Measurements from ENCODE around the gene TOR3A.
"Not testable (repeated sequence)": the region's sequence is repeated elsewhere in the genome, so short reads cannot be mapped to it uniquely, and the experiment has no call there.

The TOR3A gene, protein sequence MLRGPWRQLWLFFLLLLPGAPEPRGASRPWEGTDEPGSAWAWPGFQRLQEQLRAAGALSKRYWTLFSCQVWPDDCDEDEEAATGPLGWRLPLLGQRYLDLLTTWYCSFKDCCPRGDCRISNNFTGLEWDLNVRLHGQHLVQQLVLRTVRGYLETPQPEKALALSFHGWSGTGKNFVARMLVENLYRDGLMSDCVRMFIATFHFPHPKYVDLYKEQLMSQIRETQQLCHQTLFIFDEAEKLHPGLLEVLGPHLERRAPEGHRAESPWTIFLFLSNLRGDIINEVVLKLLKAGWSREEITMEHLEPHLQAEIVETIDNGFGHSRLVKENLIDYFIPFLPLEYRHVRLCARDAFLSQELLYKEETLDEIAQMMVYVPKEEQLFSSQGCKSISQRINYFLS

DNA sequence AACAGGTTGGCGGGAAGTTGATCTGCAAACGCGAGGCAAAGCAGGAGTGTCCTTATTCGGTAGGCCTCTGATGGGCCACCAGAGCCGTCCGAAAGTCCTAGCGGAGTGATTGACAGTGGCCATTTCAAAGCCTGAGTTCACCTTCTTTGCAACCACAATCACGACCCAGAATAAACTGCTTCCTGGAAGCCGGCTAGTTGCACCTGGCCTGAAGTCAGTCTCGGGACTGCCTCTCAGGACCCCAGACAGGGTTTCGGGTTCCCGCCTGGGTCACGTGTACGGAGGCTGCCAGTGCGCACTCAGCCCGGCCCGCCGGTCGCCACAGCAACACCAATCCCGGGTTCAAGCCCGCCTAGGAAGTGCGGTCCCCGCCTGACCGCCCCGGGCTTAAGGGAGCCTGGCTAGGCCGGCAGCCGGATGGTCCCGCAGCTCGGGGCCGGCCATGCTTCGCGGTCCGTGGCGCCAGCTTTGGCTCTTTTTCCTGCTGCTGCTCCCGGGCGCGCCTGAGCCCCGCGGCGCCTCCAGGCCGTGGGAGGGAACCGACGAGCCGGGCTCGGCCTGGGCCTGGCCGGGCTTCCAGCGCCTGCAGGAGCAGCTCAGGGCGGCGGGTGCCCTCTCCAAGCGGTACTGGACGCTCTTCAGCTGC is at the start of gene TOR3A:
TSS of gene TOR3A (plus strand) at position 384 of the 646 bp plus-strand sequence. CDS start at position 443, 59 bp downstream.
- peak; percentile 58 for DNase-seq (ENCODE audit: low read depth)

DNA sequence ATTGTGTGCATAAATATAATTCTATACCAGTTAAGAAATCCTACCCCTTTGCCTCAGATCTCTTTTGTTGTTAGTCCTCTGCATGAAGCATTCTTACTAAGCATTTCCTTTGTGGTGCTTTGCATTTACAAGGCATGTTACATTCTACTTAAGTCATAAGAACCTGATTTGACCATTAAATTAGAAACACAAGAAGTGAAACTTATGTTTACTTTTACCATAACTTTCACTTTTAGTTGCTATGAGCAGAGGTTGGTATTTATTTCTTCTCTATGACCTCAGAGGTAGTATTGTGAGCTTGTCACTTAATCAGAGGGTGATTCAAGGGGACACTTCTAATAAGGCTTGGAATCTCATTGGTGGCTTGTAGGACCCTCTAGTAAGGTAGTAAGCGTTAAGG is 47.1 kb upstream of the TOR3A start:
- DNase-seq (ENCODE audit: low read depth): no peak

DNA sequence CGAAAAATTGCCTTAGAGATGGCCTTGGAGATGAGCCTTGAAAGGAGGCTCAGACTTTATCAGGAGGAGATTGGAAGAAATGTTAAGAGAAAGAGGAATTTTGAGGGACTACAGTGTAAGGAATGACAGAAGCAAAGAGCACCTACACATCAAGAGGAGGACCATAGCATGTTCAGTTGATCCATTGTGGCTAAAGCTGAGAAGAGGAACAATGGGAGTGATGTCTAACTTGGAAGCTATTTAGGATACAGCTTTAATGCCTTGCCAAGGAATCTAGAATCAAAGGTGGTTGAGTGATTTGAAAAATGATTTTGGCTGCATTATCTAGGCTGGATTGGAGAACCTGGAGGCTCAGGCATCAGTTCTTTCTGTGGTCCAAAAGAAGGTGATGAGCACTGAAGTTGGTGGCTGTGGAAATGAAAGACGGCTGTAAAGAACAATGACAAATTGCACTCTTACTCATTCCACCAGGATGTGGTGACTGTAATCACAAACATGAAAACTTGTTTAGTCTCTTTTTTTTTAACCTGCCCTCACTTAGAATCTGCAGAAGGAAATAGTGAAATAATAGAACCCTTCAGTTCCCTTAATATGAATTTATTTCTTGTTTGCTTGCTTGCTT is 44.9 kb upstream of the TOR3A start:
- no peak for DNase-seq (ENCODE audit: low read depth)

DNA sequence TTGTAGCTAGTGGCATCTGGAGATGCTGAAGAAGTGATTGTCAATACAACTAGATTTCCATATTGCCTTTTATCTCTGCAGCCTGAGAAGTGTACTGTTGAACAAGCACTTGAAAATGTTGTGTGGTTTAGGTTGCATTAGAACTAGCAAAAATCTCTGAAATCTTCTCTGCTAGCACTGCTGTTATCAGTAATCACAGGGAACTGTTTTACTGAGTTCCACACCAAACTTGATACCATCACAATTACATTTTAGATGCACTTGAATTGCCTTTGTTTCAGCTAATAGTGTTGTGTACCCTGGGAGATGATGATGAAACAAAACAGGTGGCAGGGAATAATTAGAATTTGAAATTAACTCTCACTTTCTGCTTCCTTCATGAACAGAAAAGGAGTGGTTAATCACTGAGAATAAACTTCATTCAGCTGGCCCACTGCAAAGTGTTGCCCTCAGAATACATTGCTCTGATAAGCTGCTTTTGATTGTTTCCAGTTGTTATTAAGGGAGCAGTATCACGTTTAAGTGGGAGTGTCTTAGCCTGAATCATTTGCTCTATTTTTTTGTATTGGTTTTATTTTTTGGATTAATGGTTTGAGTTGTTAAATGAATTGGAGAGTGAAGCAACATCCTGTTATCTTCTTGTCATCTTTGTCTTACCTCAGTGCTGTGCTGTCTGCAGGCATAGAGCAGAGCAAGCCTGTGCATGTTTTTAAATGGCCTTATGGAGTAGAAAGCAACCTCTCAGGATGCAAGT is 43.2 kb upstream of the TOR3A start:
- no peak for DNase-seq (ENCODE audit: low read depth)

DNA sequence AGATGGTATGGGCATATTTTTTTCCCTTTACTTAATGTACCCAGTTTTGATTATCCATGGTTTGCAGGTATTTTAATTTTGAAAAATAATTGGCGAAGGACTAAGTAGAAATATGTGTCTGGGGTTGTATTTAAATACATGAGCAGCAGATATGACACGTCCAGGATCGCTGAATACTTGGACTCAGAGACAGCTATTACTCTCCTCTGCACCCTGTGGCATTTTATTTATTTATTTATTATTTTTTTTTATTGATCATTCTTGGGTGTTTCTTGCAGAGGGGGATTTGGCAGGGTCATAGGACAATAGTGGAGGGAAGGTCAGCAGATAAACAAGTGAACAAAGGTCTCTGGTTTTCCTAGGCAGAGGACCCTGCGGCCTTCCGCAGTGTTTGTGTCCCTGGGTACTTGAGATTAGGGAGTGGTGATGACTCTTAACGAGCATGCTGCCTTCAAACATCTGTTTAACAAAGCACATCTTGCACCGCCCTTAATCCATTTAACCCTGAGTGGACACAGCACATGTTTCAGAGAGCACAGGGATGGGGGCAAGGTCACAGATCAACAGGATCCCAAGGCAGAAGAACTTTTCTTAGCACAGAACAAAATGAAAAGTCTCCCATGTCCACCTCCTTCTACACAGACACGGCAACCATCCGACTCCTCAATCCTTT is 42.2 kb upstream of the TOR3A start:
- not testable (repeated sequence) for DNase-seq (ENCODE audit: low read depth)

DNA sequence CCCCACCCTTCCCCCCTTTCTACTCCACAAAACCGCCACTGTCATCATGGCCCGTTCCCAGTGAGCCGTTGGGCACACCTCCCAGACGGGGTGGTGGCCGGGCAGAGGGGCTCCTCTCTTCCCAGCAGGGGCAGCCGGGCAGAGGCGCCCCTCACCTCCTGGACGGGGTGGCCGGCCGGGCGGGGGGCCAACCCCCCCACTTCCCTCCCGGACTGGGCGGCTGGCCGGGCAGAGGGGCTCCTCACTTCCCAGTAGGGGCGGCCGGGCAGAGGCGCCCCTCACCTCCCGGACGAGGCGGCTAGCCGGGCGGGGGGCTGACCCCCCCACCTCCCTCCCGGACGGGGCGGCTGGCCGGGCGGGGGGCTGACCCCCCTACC is 41.7 kb upstream of the TOR3A start:
- DNase-seq (ENCODE audit: low read depth): not testable (repeated sequence)

DNA sequence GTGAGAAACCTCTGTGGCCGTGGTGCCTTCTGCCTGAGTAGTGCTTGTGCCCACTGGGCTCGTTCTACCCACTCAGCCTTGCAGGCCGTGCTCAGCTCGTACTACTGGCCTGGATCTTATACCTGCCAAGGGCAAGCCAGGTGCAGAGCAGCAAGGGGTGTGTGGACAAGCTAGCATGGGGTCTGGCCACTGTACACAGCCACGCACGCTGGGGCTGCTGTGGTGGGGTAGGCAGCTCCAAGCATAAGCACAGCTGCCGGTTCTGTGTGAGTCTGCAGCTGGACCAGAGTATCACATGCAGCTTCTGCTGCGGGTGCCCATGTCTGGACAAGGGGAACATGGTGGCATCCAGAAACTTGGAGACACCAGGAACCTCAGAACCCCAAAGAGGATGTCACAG is 39.8 kb upstream of the TOR3A start:
- no peak for DNase-seq (ENCODE audit: low read depth)

DNA sequence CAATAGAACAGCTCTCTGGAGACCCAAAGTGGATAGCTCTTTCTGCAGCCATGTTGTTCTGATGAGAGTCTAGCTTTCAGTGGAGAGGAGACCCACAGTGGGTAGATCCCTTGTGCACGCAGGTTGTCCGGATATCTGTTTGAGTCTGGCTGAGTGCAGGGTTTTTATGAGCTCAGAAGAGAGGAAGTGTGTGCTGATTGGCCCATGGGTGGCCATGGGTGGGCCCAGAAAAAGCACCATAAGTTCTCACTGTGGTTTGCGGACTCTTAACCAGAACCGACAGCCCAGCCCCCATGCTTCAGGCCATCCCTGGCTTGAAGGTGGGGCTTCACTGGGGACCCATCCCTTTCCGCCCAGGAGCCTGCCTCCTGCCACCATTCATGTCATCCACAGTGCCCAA is 39.2 kb upstream of the TOR3A start:
- DNase-seq (ENCODE audit: low read depth): no peak

DNA sequence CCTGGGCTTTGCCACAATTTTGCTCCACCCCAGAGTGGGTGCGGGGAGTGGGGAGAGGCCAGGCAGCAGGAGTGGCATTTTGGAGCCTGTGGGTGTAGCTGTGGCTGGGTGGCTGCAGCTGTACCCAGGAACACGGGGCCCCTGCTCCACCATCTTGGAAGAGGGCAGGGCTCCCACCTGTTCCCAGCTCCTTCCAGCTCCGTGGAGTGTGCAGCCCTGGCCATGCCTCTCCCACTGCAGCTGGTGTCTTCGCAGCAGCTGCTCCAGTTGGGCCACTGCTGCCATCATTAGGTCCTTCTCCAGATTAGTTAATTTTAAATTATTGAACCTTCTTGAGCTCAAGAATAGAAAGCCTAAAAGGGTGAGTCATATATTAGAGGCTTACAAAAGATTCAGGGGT is 38.6 kb upstream of the TOR3A start:
- DNase-seq (ENCODE audit: low read depth): no peak

DNA sequence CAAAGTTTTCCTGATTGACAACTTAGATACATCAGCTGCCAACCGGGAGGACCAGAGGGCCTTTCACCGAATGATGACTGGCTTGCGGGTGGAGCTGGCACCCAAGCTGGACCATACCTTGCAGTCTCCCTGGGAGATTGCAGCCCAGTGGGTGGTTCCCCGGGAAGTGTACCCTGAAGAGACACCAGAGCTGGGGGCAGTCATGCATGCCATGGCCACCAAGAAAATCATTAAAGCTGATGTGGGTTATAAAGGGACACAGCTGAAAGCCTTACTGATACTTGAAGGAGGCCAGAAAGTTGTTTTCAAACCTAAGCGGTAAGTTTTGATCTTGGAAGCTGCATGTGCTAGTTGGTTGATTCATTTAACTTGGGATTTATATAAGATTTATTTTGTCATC is 38.0 kb upstream of the TOR3A start:
- DNase-seq (ENCODE audit: low read depth): no peak

DNA sequence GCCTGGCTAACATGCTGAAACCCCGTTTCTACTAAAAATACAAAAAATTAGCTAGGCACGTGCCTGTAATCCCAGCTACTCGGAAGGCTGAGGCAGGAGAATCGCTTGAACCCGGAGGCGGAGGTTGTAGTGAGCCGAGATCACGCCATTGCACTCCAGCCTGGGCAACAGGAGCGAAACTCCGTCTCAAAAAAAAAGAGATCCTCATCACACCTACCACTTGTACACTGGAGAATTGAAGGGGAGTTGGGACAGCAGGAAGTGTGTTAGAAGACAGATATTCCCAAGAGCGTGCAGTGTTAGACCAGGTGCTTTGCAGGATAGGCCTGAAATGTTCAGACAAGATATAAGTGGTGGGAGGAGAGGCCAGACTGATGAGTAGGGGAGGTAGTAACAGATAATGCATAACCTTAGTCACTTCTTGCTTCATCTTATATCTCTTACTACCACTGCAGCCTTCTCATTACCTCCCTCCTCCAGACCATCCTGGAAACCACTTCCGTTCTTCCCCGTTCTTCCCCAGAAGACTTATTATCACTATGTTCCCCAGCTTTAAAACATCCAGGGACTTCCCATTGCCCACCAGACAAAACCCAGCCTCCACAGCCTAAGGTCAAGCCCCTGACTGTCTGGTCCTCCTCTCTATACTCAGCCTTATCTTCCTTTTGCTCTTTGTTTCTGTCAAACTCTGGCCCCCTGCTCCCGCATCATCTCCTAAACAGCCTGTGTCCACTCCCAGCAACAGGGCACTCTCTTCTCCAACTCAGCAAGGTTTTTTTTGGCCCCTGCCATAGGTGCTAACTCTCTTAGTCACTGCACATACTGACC is 34.8 kb upstream of the TOR3A start:
- DNase-seq (ENCODE audit: low read depth): no peak

DNA sequence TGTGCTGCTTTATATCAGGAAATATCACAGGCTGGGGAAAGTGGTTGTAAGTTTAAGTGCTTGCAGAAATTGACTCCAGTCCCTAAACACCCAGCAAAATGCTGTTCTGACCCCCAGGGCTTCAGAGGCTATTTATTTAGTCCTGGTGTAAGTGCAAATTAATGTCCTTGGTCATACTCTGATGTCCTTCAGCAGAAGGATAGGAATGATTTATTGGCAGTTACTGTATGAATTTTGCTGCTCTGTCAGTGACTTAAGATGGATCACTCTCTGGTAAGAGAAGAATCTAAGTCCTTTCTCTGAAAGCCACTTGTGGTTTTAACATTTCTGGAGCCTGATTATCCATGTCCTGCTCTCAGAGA is 34.3 kb upstream of the TOR3A start:
- DNase-seq (ENCODE audit: low read depth): no peak

DNA sequence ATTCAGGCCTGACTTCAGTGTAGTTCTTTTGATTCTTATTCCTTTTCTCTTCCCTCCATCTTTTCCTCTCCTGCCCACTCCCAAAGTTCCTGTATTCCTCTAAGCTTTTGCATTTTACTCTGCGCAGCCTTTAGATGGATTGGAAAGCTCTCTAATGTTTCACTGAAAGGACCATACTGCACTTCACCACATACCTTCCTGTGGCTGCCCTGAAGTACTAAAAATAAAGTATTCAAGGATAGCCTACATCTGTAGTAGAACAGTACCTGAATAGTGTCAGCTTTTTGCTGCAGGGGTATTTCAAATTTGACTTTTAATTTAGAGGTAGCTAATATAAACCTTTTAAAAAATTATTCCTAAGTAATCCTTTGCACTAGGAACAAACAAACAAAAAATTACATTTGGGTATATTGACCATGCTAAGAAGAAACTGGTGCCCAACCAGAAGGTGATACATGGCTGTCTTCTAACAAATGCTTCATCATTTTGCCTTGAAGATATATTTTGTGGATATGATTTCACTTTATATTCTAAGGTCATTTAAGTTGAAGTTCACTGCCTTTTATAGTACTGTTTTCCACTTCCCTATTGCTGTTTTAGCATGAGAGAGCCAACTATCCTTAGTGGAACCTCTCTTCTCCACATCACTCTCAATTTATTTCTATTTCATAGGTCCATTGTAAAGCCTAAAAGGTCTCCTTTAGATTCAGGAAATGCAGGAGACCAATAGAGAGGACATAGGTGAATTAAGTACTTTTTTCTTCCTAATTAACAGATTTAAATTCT is 33.3 kb upstream of the TOR3A start:
- DNase-seq (ENCODE audit: low read depth): no peak

DNA sequence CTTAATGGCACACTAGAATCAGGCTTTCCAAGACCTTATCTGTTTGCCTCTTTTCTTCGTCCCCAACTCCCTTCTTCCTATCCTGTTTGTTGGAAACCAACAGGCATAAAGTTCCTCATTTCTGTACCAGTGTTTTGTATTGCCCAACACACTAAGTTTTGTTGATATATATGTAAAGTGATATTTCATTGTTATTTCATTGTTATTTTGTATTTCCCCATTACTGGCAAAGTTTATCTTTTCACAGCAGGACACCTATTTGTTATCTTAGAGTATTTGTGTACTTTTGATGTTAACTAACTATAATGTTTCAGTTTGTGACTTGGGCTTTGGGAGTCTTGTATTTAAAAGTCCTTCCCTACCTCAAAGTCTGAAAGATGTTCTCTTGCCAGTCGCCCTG is 29.1 kb upstream of the TOR3A start:
- DNase-seq (ENCODE audit: low read depth): no peak

DNA sequence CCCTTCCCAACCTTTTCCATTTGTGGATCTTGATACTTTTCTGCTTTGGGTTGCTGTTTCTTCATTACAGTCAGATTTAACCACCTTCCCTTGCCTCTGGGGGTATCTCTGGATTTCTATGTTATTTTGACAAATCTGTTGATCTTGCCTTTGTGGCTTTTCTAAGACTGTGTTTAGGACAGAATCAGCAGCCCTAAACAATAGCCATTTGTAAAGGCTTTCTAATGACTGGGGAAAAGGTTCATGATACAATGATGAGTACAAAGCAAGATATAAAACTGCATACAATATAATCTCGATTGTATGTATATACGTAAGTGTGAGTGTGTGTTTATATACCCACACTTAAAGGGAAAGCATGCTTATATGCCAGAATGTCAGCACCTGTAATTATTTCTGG is 28.4 kb upstream of the TOR3A start:
- no peak for DNase-seq (ENCODE audit: low read depth)

DNA sequence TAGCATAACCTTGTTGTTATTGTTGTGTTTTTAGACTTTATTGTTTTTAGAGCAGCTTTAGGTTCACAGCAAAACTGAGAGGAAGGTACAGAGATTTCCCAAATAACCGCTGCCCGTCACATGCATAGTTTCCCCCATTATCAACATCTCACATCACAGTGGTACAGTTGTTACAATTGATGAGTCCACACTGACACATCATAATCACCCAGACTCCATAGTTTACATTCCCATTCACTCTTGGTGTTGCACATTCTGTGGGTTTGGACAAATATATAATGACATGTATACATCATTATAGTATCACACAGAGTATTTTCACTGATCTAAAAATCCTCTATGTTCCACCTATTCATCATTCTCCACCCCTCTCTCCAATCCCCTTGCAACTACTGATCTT is 25.9 kb upstream of the TOR3A start:
- no peak for DNase-seq (ENCODE audit: low read depth)

DNA sequence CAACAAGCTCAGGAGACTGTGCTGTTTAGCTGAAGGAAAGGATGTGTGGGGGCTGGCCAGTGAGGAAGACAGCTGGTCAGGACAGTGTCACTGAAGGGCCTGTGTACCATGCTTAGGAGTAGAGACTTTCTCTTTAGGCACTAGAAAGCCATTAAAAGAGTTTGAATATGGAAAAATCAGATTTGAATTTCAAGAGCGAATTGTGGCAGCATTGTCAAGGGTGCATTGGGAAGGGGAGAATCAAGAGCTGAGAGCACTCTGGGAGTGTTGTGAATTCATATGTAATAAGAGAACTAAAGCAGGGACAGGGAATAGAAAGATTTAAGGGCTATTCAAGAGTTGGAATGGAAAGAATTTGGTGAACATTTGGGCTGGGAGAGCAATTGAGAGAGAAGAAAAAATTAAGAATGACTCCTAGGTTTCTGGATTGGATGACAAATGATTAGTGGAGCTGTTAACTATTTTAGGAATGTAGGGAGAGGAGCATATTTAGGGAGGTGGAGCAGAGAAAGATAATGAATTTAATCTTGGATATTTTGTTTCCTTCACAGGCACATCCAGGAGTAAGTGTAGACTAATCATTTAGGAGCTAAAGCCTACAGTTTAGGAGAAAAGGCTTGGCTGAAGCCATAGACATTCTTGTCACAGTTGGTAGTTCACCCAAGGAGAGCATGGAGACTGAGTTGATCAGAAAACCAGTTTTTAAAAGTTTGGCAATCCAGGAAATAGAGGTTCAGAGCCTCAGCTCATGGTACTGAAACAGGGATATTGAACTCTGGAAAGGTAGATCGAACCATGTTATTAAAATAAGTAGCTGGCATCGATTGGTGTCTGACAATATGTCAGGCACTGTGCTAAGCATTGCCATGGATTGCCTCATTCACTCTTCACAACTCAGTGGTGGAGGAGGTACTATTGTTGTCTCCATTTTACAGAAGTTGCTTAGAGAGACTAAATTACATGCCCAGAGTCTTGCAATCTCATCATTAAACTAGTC is 23.1 kb upstream of the TOR3A start:
- DNase-seq (ENCODE audit: low read depth): no peak

DNA sequence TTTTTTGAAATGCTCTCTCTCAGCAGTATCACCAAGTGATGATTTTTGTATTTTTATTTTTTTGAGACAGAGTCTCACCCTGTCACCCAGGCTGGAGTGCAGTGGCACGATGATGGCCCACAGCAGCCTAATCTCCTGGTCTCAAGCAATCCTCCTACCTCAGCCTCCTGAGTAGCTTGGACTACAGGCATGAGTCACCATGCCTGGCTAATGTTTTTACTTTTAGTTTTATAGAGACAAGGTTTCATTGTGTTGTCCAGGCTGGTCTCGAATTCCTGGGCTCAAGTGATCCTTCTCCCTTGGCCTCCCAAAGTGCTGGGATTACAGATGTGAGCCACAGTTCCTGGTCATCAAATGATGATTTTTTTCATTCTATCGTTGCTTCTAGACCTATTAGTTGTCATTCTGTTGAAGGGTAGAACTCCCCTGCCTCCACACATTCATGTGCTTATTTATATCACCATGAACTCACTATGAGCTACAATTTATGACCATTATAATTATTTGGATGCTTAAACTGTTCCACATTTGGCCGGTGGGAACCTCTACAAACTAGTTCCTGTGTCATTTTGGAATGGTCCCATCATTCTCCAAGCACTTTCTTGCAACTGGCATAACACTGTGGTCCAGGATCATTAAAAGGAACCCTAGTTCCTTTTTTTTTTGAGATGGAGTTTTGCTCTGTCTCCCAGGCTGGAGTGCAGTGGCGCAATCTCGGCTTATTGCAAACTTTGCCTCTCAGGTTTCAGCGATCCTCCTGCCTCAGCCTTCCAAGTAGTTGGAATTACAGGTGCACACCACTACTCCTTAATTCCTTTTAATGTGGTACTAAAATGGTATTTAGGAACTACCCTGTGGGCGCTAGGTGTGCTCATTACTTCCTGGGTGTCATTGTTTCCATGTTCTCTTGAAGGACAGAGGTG is 20.2 kb upstream of the TOR3A start:
- DNase-seq (ENCODE audit: low read depth): no peak
